ENCODE measurements around the gene MSI2. TPM values are rescaled to one million over a fixed set of nuclear protein-coding genes. Genes with fewer than 3 reads are reported as not detected.

The MSI2 gene
- total RNA-seq, 4 donors from 2014 or later, result 15.9 to 22.9 (median 17.0) TPM

DNA sequence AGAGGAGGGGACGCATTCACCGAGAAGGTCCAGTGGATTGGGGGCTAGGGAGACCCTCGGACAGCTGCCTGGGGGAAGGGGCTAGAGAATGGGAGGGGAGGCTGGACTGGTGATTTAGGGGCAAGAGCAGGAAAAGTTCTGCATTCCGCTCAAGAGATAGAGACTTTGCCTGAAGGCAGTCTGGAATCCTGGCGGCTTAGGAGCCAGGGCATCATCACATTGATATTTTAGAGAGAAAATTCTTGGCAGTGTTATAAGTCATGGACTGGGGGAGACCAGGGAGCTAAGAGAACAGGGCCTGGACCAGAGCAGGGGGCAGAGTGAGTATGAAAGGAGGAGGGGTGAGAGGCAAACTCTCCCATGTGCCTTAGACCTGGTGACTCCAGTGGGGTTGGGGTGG is 35.8 kb downstream of the MSI2 start:
- 95 to 99% methylated on average over 5 of the region's 5 CpGs for WGBS, 2 donors
- Histone ChIP-seq H3K36me3 (peaks cover 0 to 22% (median 0%) of the 10 kb centered on the region in 3 donors), H3K27me3 (no peaks in the 10 kb centered on the region), H3K9me3 (no peaks in the 10 kb centered on the region), H3K4me1 (peaks cover 0 to 16% (median 5%) of the 10 kb centered on the region in 3 donors), H3K27ac (no peak overlapping the region), H3K4me3 (no peak overlapping the region)
- intact Hi-C loops (cut with DNase I), result no loop called here
- no peak for TF ChIP-seq POLR2A (IDR thresholded peaks at IDR 0.05)
- TF ChIP-seq, protein P1, sequence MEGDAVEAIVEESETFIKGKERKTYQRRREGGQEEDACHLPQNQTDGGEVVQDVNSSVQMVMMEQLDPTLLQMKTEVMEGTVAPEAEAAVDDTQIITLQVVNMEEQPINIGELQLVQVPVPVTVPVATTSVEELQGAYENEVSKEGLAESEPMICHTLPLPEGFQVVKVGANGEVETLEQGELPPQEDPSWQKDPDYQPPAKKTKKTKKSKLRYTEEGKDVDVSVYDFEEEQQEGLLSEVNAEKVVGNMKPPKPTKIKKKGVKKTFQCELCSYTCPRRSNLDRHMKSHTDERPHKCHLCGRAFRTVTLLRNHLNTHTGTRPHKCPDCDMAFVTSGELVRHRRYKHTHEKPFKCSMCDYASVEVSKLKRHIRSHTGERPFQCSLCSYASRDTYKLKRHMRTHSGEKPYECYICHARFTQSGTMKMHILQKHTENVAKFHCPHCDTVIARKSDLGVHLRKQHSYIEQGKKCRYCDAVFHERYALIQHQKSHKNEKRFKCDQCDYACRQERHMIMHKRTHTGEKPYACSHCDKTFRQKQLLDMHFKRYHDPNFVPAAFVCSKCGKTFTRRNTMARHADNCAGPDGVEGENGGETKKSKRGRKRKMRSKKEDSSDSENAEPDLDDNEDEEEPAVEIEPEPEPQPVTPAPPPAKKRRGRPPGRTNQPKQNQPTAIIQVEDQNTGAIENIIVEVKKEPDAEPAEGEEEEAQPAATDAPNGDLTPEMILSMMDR (IDR thresholded peaks at IDR 0.05), result no peak
- DNase-seq, result no peak

DNA sequence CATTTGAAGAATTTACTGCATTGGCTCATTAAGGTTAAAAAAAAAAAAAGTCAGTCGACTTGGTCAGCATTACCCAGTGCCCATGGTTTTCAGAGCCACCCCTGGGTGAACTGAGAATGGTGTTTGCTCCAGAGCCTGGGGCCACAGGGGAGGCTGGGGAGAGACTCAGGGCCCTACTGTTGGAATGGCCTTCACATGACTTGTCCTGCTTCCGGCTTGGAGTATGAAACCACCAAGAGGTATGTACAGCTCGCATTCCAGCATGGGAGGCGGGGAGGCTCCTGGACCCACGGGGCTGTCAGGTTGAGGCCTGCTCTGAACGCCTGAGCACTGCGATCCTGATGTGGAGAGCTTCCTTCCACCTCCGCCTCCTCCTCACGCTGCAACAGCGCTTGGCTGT is 36.8 kb downstream of the MSI2 start:
- intact Hi-C loops (cut with DNase I), result no loop called here
- peaks cover 0 to 16% (median 5%) of the 10 kb centered on the region in 3 donors for H3K4me1 ChIP-seq
- no peak overlapping the region for H3K27ac ChIP-seq
- H3K9me3 ChIP-seq, result no peaks in the 10 kb centered on the region
- peaks cover 0 to 23% (median 0%) of the 10 kb centered on the region in 3 donors for H3K36me3 ChIP-seq
- H3K27me3 ChIP-seq, result no peaks in the 10 kb centered on the region
- no peak for TF ChIP-seq POLR2A (IDR thresholded peaks at IDR 0.05)
- TF ChIP-seq, protein P1 (IDR thresholded peaks at IDR 0.05), result no peak
- WGBS, 2 donors, result 40 to 70% methylated on average over 9 to 10 of the region's 10 CpGs
- no peak for DNase-seq
- no peak overlapping the region for H3K4me3 ChIP-seq

DNA sequence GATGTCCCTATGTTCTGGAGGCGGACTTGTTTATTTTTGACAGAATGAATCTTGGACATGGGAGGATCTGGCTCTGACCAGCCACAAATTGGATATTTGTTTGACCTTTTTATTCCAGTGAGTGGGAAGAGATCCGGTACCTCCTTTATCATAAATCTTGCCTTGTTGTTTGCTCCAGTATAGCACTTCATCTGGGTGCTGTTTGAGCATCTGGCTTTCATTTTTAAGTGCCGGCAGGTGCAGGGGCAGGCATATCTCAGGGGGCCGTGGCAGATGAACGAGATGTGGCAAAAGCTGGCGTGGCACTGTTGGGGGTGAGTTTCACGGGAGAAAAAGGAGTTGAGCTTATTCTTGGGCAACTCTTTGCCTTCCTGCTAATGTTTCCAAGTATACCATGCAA is 37.8 kb downstream of the MSI2 start:
- no peaks in the 10 kb centered on the region for H3K27me3 ChIP-seq
- no peak for DNase-seq
- H3K36me3 ChIP-seq, result peaks cover 0 to 34% (median 0%) of the 10 kb centered on the region in 3 donors
- TF ChIP-seq, protein P1 (IDR thresholded peaks at IDR 0.05), result no peak
- TF ChIP-seq POLR2A (IDR thresholded peaks at IDR 0.05), result no peak
- intact Hi-C loops (cut with DNase I), result no loop called here
- H3K4me3 ChIP-seq, result no peak overlapping the region
- WGBS, 2 donors, result 68 to 94% methylated on average over 7 of the region's 7 CpGs
- peaks cover 0 to 9% (median 5%) of the 10 kb centered on the region in 3 donors for H3K4me1 ChIP-seq
- no peaks in the 10 kb centered on the region for H3K9me3 ChIP-seq
- no peak overlapping the region for H3K27ac ChIP-seq

DNA sequence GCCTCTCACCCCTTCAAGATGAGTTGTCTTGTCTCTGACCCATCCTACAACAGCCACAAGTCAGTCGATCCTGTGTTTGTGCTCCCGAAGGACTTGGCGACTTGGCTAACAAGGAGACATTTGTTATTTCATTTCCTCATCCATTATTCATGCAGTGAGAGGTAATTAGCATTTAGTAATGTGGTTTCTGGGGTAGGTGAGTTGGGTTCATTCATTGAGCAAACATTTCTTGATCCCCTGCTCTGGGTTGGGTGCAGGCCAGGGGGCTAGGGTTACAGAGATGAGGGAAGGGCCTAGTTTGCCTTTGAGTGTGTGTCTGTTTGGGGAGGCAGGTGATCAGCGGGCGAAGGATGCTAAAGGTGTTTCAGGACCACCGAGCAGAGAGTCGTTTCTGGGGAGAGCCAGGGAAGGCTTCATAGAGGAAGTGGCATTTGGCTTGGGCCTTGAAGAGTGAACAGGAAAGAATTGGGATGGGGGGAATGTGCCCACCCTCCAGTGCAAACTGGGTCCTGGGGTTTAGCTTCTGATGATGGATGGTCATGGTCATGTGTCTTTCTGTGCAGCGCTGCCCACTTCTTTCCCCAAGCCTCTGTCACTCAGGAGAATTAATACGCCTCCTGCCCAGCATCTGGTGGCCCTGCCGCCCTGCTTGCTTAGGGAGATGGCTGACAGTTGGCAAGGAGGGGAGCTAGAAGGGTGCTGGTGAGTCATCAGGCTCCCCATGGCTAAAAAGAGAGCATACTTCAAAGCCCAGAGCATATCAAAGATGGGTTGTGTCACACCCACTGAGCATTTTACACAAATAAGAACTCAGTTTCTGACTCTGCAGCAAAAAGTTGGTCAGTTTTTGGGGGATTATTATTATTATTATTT is 38.5 kb downstream of the MSI2 start:
- intact Hi-C loops (cut with DNase I), result no loop called here
- Histone ChIP-seq H3K27ac (no peak overlapping the region), H3K36me3 (peaks cover 0 to 40% (median 0%) of the 10 kb centered on the region in 3 donors), H3K4me1 (peaks cover 0 to 9% (median 5%) of the 10 kb centered on the region in 3 donors), H3K27me3 (no peaks in the 10 kb centered on the region), H3K4me3 (no peak overlapping the region), H3K9me3 (no peaks in the 10 kb centered on the region)
- WGBS, 2 donors, result 71 to 82% methylated on average over 10 of the region's 10 CpGs
- TF ChIP-seq, protein P1 (IDR thresholded peaks at IDR 0.05), result no peak
- TF ChIP-seq POLR2A (IDR thresholded peaks at IDR 0.05), result no peak
- DNase-seq, result no peak

DNA sequence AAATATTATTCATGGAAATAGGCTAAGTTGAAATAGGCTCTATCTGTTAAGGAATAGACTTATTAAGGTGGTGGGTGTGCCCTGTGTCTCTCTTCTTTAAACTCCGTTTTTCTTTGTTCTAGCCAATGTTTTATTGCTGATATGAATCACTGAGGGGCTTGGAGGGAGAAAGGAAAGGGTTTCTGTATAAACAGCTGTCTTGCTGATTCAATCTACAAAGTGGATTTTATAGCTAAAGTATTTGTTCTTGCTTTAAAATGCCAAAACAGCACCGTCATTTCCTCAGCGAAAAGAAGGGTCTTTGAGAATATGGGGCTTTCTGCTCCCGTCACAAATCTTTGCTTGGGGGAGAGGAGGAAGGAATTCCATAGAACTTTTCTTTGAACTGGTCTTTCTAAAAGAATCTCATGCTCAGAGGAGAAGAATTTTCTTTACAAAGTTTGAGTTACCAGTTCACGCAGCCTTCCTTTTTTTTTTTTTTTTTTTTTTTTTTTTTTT is 39.3 kb downstream of the MSI2 start:
- no peak overlapping the region for H3K27ac ChIP-seq
- no peak overlapping the region for H3K4me3 ChIP-seq
- no peaks in the 10 kb centered on the region for H3K27me3 ChIP-seq
- intact Hi-C loops (cut with DNase I), result no loop called here
- 51 to 54% methylated on average over 5 of the region's 5 CpGs for WGBS, 2 donors
- H3K9me3 ChIP-seq, result no peaks in the 10 kb centered on the region
- H3K4me1 ChIP-seq, result peaks cover 0 to 9% (median 5%) of the 10 kb centered on the region in 3 donors
- no peak for DNase-seq
- TF ChIP-seq POLR2A (IDR thresholded peaks at IDR 0.05), result no peak
- TF ChIP-seq, protein P1 (IDR thresholded peaks at IDR 0.05), result no peak
- peaks cover 0 to 46% (median 0%) of the 10 kb centered on the region in 3 donors for H3K36me3 ChIP-seq
